SK-N-SH (cell line): Measurements from ENCODE around the gene TC2N. TPM values are rescaled to one million over a fixed set of nuclear protein-coding genes. Genes with fewer than 3 reads are reported as not detected.

Source experiments
- CTCF ChIA-PET: fragments of 300-600, 350-600 bp; formaldehyde crosslinking; extraction: SDS; loops from one replicate; lab custom pipeline; 2021; lab: Yijun Ruan, JAX
- POLR2A ChIA-PET: fragments of 350-600 bp; sonication (Branson Sonifier 250); formaldehyde crosslinking; extraction: SDS; loops from one replicate; lab custom pipeline; 2020; ENCODE audit warnings: antibody characterized with exemption, inconsistent platforms; lab: Yijun Ruan, JAX
- DNase-seq: peaks from one replicate; pipeline ENCODE4 v3.0.0; 2012
- H2AFZ ChIP-seq: fragments of 200-600 bp; sonication (generic); 2 replicates; pipeline ENCODE4 v1.8.1; 2016; ENCODE audit warnings: antibody characterized with exemption, mild to moderate bottlenecking, low read depth
- H3F3A ChIP-seq: fragments of 200-600 bp; sonication (generic); replicated peaks from 2 replicates; pipeline ENCODE3; 2016; ENCODE audit warnings: antibody characterized with exemption, mild to moderate bottlenecking; ENCODE audit not compliant: insufficient read depth
- H3K27ac ChIP-seq, 2 experiments: fragments of 200-500 bp in 1 of 2; fragments of 200-600 bp in 1 of 2; sonication (Bioruptor generic) in 1 of 2; sonication (generic), shearing (Covaris generic) in 1 of 2; 2 replicates each; pipeline versions ENCODE4 v1.5.1 to v1.6.1; 2014 to 2016; ENCODE audit warnings: low read depth in 2 of 2, inconsistent platforms in 1 of 2, low read length in 1 of 2, mild to moderate bottlenecking in 1 of 2, mixed read lengths in 1 of 2
- H3K27me3 ChIP-seq: fragments of 200-600 bp; sonication (generic), shearing (Covaris generic); 2 replicates; pipeline ENCODE4 v1.6.1; 2016; ENCODE audit warnings: mixed run types; ENCODE audit not compliant: insufficient read depth
- H3K36me3 ChIP-seq, 2 experiments: fragments of 200-500 bp in 1 of 2; fragments of 200-600 bp in 1 of 2; sonication (Bioruptor generic) in 1 of 2; sonication (generic) in 1 of 2; replicated peaks in 1 of 2; 2 replicates each; pipeline versions ENCODE3 to v1.5.1; 2014 to 2016; ENCODE audit warnings: low read length in 1 of 2, mild to moderate bottlenecking in 1 of 2; ENCODE audit not compliant: insufficient read depth in 2 of 2, control insufficient read depth in 1 of 2
- H3K4me1 ChIP-seq, 2 experiments: fragments of 200-500 bp in 1 of 2; fragments of 200-600 bp in 1 of 2; sonication (Bioruptor generic) in 1 of 2; sonication (generic), shearing (Covaris generic) in 1 of 2; 2 replicates each; pipeline versions ENCODE4 v1.5.1 to v1.6.1; 2014 to 2016; ENCODE audit warnings: low read depth in 1 of 2, low read length in 1 of 2, mixed run types in 1 of 2; ENCODE audit not compliant: insufficient read depth in 2 of 2, control insufficient read depth in 1 of 2
- H3K4me2 ChIP-seq: fragments of 200-600 bp; sonication (generic), shearing (Covaris generic); 2 replicates; pipeline ENCODE4 v1.6.1; 2017; ENCODE audit warnings: mixed run types
- H3K4me3 ChIP-seq, 2 experiments: fragments of 200-500 bp in 1 of 2; fragments of 200-600 bp in 1 of 2; sonication (Bioruptor generic) in 1 of 2; sonication (generic), shearing (Covaris generic) in 1 of 2; 2 replicates each; pipeline versions ENCODE4 v1.5.1 to v1.8.1; 2014 to 2016; ENCODE audit warnings: low read depth in 2 of 2, inconsistent platforms in 1 of 2, low read length in 1 of 2, mild to moderate bottlenecking in 1 of 2, mixed read lengths in 1 of 2, moderate library complexity in 1 of 2
- H3K79me2 ChIP-seq: fragments of 200-600 bp; sonication (generic); 2 replicates; pipeline ENCODE4 v1.8.1; 2017; ENCODE audit warnings: mild to moderate bottlenecking; ENCODE audit not compliant: insufficient read depth
- H3K9ac ChIP-seq: fragments of 200-600 bp; sonication (generic); 2 replicates; pipeline ENCODE4 v1.6.1; 2017; ENCODE audit warnings: mixed run types
- H3K9me2 ChIP-seq: fragments of 200-600 bp; sonication (generic); 2 replicates; pipeline ENCODE4 v1.6.1; 2017; ENCODE audit warnings: mixed run types
- H3K9me3 ChIP-seq: fragments of 200-600 bp; sonication (generic); 2 replicates; pipeline ENCODE4 v1.6.1; 2017; ENCODE audit warnings: mixed run types, mild to moderate bottlenecking, moderate library complexity
- H4K20me1 ChIP-seq: fragments of 200-600 bp; sonication (generic); 2 replicates; pipeline ENCODE4 v1.6.1; 2017; ENCODE audit warnings: mild to moderate bottlenecking, mixed run types; ENCODE audit not compliant: insufficient read depth
- CHD2 ChIP-seq: fragments of 150-350 bp; IDR thresholded peaks from 2 replicates; pipeline ENCODE4 v1.6.1; 2018; ENCODE audit warnings: low read length; ENCODE audit not compliant: partially characterized antibody
- ELF1 ChIP-seq: IDR thresholded peaks from 2 replicates; pipeline ENCODE4 v1.4.0; 2012
- FOSL2 ChIP-seq: IDR thresholded peaks from 2 replicates; pipeline ENCODE4 v1.4.0; 2012; ENCODE audit warnings: low read depth, mild to moderate bottlenecking, moderate library complexity, borderline replicate concordance
- FOXJ3 ChIP-seq: sonication (generic); formaldehyde crosslinking; IDR thresholded peaks from 2 replicates; pipeline ENCODE4 v1.5.1; 2020; ENCODE audit warnings: mild to moderate bottlenecking, missing genetic modification reagents
- GABPA ChIP-seq: IDR thresholded peaks from 2 replicates; pipeline ENCODE4 v1.4.0; 2012; ENCODE audit warnings: low read depth, mild to moderate bottlenecking
- IRF3 ChIP-seq: fragments of 150-350 bp; IDR thresholded peaks from 2 replicates; pipeline ENCODE4 v1.6.1; 2016; ENCODE audit warnings: mild to moderate bottlenecking, low read depth, low read length
- JUND ChIP-seq: IDR thresholded peaks from 2 replicates; pipeline ENCODE4 v1.4.0; 2012
- MAX ChIP-seq: IDR thresholded peaks from 2 replicates; pipeline ENCODE4 v1.4.0; 2012; ENCODE audit warnings: low read depth
- MXI1 ChIP-seq: IDR thresholded peaks from 2 replicates; pipeline ENCODE4 v1.6.1; 2012; ENCODE audit warnings: mild to moderate bottlenecking, low read depth, low read length, improper control_type of control experiment
- NFIC ChIP-seq: IDR thresholded peaks from 2 replicates; pipeline ENCODE4 v1.4.0; 2012; ENCODE audit warnings: borderline replicate concordance
- NRF1 ChIP-seq: IDR thresholded peaks from 2 replicates; pipeline ENCODE4 v1.6.1; 2012; ENCODE audit warnings: low read depth, mild to moderate bottlenecking, low read length
- RAD21 ChIP-seq: IDR thresholded peaks from 2 replicates; pipeline ENCODE4 v1.6.1; 2012; ENCODE audit warnings: mild to moderate bottlenecking, low read length
- RCOR1 ChIP-seq: fragments of 150-350 bp; IDR thresholded peaks from 2 replicates; pipeline ENCODE4 v1.6.1; 2017; ENCODE audit warnings: antibody characterized with exemption, low read length
- REST ChIP-seq: IDR thresholded peaks from 2 replicates; pipeline ENCODE4 v1.6.1; 2012; ENCODE audit warnings: mild to moderate bottlenecking, low read depth, low read length, moderate library complexity
- RFX5 ChIP-seq: IDR thresholded peaks from 2 replicates; pipeline ENCODE4 v1.6.1; 2012; ENCODE audit warnings: mild to moderate bottlenecking, improper control_type of control experiment, low read length
- RXRA ChIP-seq: IDR thresholded peaks from 2 replicates; pipeline ENCODE4 v1.4.0; 2012; ENCODE audit warnings: low read depth, mild to moderate bottlenecking, borderline replicate concordance
- SIN3A ChIP-seq: IDR thresholded peaks from 2 replicates; pipeline ENCODE4 v1.6.1; 2012; ENCODE audit warnings: low read depth, mild to moderate bottlenecking, low read length, moderate library complexity, borderline replicate concordance
- TCF12 ChIP-seq: IDR thresholded peaks from 2 replicates; pipeline ENCODE4 v1.4.0; 2012
- TEAD4 ChIP-seq: IDR thresholded peaks from 2 replicates; pipeline ENCODE4 v1.4.0; 2012; ENCODE audit warnings: mild to moderate bottlenecking, borderline replicate concordance; ENCODE audit not compliant: insufficient read depth
- YY1 ChIP-seq: IDR thresholded peaks from 2 replicates; pipeline ENCODE4 v1.4.0; 2012; ENCODE audit warnings: low read depth, mild to moderate bottlenecking
- WGBS: methylation state at CpG from one replicate; pipeline ENCODE4 v1.1.6; 2017; ENCODE audit warnings: low lambda C conversion rate; 5-methylcytosine and 5-hydroxymethylcytosine counted together
- polyA plus RNA-seq, 3 experiments: library from polyadenylated mRNA; depleted of rRNA; stranded (reverse); fragments of >200 nt; gene quantifications; 2 replicates each; pipeline ENCODE4 v1.2.3, GENCODE V29; 2012
- TF ChIP-seq, protein P1 (sequence below): fragments of 150-350 bp; IDR thresholded peaks from 2 replicates; pipeline ENCODE4 v1.6.1; 2017; ENCODE audit warnings: antibody characterized with exemption, low read length, low read depth, borderline replicate concordance

TC2N gene
- 0.02 TPM in 1 of 2 replicates, not detected in the other for polyA plus RNA-seq (2012; rRNA removed)
- 0.01 and 0.03 TPM in 2 replicates for polyA plus RNA-seq (2012; cell fraction: cytosol; rRNA removed)
- 0.01 and 0.17 TPM in 2 replicates for polyA plus RNA-seq (2012; cell fraction: nucleus; rRNA removed)

DNA sequence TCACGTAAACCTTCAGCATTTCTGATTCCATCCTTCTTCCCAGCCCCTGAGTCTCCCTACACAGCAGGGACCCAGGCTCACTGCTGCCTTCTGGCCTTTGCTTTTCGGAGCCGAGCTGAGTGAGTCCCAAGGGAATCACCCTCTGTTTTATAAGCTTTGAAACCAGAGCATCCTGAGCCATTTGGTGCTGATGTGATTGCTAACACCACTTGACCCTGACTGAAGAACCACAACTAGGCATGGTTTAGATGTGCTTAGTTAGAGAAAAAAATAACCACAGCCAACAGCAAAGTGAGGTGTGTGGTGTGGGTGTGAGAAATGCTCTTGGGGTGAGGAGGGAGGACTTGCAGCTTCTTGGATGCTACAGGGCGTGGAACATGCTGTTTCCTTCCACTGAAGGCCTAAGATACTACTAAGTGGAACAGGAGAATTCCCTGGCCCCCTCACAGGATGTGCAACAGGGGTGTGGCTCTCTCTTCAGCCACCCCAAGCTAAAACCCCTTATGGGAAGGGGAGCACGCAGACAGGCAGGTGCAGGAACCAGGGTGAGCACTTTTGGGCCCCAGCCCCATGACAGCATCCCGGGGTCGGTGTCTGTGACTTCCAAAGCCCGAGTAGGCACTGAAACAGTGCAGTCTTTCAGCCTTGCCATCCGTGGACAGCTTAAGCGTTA is at the start of gene TC2N:
Gene TC2N (minus strand): TSS at position 221 of the 673 bp plus-strand sequence. CDS start 53,767 bp downstream, outside the sequence.
- no peaks in the 10 kb centered on the region for H3K4me1 ChIP-seq
- H3K4me2 ChIP-seq = no peak within 1 kb of the TSS
- H3K27ac ChIP-seq = no peak within 1 kb of the TSS
- no peak within 1 kb of the TSS for H3K4me3 ChIP-seq
- 76% methylated on average over 9 of the region's 10 CpGs for WGBS
- peaks cover 15 to 44% of the 10 kb centered on the region in 2 experiments for H3K36me3 ChIP-seq
- no peaks in the 10 kb centered on the region for H3K27me3 ChIP-seq
- TF ChIP-seq SIN3A = no peak
- no peak for TF ChIP-seq RAD21
- TF ChIP-seq NFIC = no peak
- TF ChIP-seq GABPA = no peak
- TF ChIP-seq YY1 = no peak
- TF ChIP-seq FOSL2 = no peak
- TF ChIP-seq FOXJ3 (CRISPR knock-in tag) = no peak
- TF ChIP-seq TEAD4 = no peak
- TF ChIP-seq, protein P1, sequence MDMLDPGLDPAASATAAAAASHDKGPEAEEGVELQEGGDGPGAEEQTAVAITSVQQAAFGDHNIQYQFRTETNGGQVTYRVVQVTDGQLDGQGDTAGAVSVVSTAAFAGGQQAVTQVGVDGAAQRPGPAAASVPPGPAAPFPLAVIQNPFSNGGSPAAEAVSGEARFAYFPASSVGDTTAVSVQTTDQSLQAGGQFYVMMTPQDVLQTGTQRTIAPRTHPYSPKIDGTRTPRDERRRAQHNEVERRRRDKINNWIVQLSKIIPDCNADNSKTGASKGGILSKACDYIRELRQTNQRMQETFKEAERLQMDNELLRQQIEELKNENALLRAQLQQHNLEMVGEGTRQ = no peak
- no peaks in the 10 kb centered on the region for H3K79me2 ChIP-seq
- CTCF ChIA-PET = no interaction called here
- H3K9me3 ChIP-seq = no peaks in the 10 kb centered on the region
- POLR2A ChIA-PET = no interaction called here
- no peak within 1 kb of the TSS for H3K9ac ChIP-seq
- no peaks in the 10 kb centered on the region for H4K20me1 ChIP-seq
- H3K9me2 ChIP-seq = no peaks in the 10 kb centered on the region
- no peaks in the 10 kb centered on the region for H3F3A ChIP-seq
- DNase-seq = no peak
- H2AFZ ChIP-seq = no peak within 1 kb of the TSS

DNA sequence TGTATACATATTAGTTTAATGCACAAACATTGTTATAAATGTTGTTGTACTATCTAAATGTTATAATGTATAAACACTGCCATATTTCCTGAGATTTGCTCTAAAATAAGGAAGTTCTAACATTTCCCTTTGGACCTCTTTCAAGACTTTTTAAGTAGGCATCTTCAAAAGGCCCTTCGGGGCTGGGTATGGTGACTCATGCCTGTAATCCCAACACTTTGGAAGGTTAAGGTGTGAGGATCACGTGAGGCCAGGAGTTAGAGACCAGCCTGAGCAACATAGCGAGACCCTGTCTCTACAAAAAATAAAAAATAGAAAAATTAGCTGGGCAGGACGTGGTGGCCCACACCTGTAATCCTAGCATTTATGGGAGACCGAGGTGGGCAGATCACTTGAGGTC is 44.7 kb upstream of the TC2N start:
- Histone ChIP-seq H3K4me1 (no peaks in the 10 kb centered on the region), H3K9ac (no peak overlapping the region), H3K4me2 (no peak overlapping the region), H3K9me3 (no peaks in the 10 kb centered on the region), H3K9me2 (no peaks in the 10 kb centered on the region), H3F3A (peaks cover 5% of the 10 kb centered on the region), H3K36me3 (peaks cover 5 to 27% of the 10 kb centered on the region in 2 experiments), H3K79me2 (no peaks in the 10 kb centered on the region; the same call in 1 of the 2 replicates), H2AFZ (no peak overlapping the region), H3K27me3 (no peaks in the 10 kb centered on the region), H3K4me3 (no peak overlapping the region), H3K27ac (no peak overlapping the region), H4K20me1 (no peaks in the 10 kb centered on the region)
- ChIA-PET POLR2A (no interaction called here), CTCF (interaction anchor here (1.0 to 2.5 kb wide), 6 partner anchors 11 to 589 kb away, joined by 3 to 7 read pairs (median 3); no protein-coding TSS in a partner anchor)
- no peak for DNase-seq
- WGBS = 61% methylated on average over 5 of the region's 5 CpGs
- TF ChIP-seq, protein P1 = no peak
- no peak for TF ChIP-seq RXRA
- no peak for TF ChIP-seq MAX
- TF ChIP-seq YY1 = no peak
- TF ChIP-seq GABPA = no peak
- no peak for TF ChIP-seq FOSL2
- TF ChIP-seq RFX5 = no peak
- TF ChIP-seq REST = no peak
- TF ChIP-seq RCOR1 = no peak
- no peak for TF ChIP-seq CHD2
- TF ChIP-seq ELF1 = no peak
- no peak for TF ChIP-seq NRF1
- TF ChIP-seq TCF12 = no peak
- no peak for TF ChIP-seq IRF3
- TF ChIP-seq MXI1 = no peak
- TF ChIP-seq NFIC = no peak
- no peak for TF ChIP-seq JUND
